Measurements from ENCODE around the gene TMOD1.
A peak's percentile ranks its signal among the peaks of the same experiment; 100 is the strongest.

The TMOD1 gene

DNA sequence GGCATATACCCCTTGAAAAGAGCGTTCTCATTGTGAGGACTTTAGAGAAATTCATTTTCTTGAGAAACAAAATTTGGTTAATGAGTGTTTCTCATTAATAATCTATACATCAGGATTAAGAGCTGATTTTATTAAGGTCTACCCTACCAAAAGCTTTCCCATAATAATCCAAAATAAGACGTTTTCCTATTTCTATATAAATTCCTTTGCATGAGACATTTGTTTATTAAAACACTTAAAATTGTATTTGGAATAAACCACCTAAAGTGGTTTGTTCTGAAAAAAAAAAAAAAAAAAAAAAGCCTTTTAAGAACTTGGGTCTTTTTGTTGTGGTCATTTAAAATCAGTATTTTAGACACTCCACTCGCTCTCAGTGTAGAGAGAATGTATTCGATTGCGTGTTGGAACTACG is 695 bp upstream of the TMOD1 start:
- Histone ChIP-seq H3K27me3 (ENCODE audit: control insufficient read depth in 1 of 2, insufficient read depth in 2 of 2, low read length in 2 of 2) (peaks cover 0 to 7% of the 10 kb centered on the region in 2 donors), H3K4me3 (ENCODE audit: low read depth in 1 of 2, low read length in 2 of 2) (peak overlapping the region; percentile 40 to 58)

DNA sequence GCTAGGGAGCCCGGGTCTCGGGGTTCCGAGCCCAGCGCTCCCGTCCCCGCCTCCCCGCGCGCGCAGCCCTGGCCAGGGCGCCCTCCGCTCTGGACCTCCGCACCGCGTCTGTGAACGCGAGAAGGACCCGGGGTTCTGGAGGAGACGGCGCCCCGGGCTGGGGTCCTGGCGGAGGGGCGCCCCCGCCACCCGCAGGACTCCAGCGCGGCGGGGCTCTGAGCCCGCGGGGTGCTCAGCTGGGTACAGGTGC is 431 bp downstream of the TMOD1 start:
- Histone ChIP-seq H3K36me3 (ENCODE audit: insufficient read depth, low read length) (no peaks in the 10 kb centered on the region), H3K4me1 (ENCODE audit: insufficient read depth, low read length) (peaks cover 35% of the 10 kb centered on the region), H3K4me3 (ENCODE audit: low read depth in 1 of 2, low read length in 2 of 2) (peak overlapping the region; percentile 67 to 81), H3K9me3 (ENCODE audit: low read length) (no peaks in the 10 kb centered on the region), H3K27me3 (ENCODE audit: control insufficient read depth in 1 of 2, insufficient read depth in 2 of 2, low read length in 2 of 2) (peaks cover 0 to 7% of the 10 kb centered on the region in 2 donors), H3K9ac (ENCODE audit: low read length) (peak overlapping the region; percentile 65), H3K27ac (ENCODE audit: low read depth, low read length) (peak overlapping the region; percentile 77)

More for the DNA sequence above, 695 bp upstream of the TMOD1 start:
- H3K9me3 ChIP-seq (ENCODE audit: low read length) = no peaks in the 10 kb centered on the region
- H3K27ac ChIP-seq (ENCODE audit: low read depth, low read length) = no peak overlapping the region
- peak overlapping the region; percentile 39 for H3K9ac ChIP-seq (ENCODE audit: low read length)
- peaks cover 6% of the 10 kb centered on the region for H3K36me3 ChIP-seq (ENCODE audit: insufficient read depth, low read length)
- peaks cover 35% of the 10 kb centered on the region for H3K4me1 ChIP-seq (ENCODE audit: insufficient read depth, low read length)

DNA sequence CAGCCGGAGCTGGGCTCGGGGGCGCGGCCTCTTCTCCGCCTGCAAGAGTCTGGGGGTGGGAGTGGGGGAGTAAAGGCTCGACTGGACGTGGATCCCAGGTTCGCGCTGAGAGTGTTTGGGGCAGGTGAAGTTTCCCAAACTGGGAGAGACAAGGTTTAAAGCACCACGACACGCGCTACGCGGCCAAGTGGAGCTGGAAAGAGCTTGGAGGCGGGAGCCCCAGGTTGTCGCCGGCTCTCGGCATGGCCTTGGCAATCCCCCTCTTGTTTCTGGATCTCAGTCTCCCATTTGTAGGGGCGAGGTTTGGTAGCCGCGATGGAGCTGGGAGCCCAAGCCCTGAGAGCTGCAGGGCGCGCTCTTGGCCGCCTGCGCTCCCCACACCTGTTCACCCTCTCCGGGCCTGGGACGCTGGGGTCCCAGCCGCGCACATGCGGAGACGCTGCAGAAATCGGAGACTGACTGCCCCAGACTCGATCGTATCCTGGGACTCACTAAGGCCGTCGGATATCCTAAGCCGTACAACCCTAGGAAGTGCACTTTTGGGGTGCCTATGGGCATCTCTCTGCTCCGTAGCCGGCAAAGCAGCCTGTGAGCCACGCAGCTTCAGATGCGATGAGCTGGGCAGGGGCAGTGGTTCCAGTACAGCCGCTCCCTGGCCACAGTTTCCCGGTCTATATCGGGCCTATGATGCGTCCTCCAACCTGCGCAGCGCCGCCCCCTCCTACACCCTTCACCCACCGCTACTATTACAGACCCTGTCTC is 937 bp downstream of the TMOD1 start:
- peaks cover 38% of the 10 kb centered on the region for H3K4me1 ChIP-seq (ENCODE audit: insufficient read depth, low read length)
- peak overlapping the region; percentile 65 for H3K9ac ChIP-seq (ENCODE audit: low read length)
- H3K36me3 ChIP-seq (ENCODE audit: insufficient read depth, low read length) = no peaks in the 10 kb centered on the region
- no peaks in the 10 kb centered on the region for H3K9me3 ChIP-seq (ENCODE audit: low read length)
- H3K4me3 ChIP-seq (ENCODE audit: low read depth in 1 of 2, low read length in 2 of 2) = peak overlapping the region; percentile 67 to 81
- H3K27me3 ChIP-seq (ENCODE audit: control insufficient read depth in 1 of 2, insufficient read depth in 2 of 2, low read length in 2 of 2) = peaks cover 0 to 7% of the 10 kb centered on the region in 2 donors
- H3K27ac ChIP-seq (ENCODE audit: low read depth, low read length) = peak overlapping the region; percentile 77

DNA sequence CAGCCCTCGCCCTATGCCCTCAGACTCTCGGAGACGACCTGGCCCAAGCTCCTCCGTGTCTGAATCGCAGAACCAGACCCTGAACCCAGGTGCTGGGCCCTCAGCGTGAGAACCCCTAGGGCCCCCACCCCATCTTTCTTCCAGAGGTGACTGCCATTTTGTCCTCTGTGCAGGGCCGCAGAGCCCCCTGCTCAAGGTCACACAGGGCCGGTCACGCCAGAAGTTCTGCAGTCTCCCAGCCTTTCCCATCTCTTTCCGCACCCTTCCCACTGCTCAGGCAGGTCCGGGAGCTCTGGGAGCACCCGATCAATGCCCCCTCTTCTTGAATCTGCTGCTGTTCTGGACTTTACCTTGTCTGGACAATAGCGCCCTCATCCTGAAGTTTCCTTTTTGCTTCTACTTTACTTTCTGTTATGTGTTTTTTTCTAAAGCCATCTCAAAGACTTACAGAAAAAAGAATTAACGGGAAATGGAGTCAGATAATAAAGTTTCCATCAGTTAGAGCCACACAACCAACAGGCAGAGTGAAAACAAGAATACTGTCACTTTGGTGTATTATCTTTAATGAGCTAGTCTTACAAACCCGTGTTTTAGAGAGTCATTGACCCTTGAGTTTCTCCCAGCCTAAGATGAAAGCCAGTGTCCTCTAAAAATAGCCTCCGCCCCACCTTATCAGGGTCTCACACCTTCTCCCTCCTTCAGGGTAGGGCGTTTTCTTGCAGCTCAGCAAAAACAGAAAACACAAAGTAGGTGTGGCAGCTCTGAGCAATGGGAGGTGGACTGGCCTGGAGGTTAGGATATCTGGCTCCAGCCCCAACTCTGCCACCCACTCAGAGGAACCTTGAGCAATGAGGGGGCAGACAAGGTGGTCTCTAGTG is 1.8 kb downstream of the TMOD1 start:
- Histone ChIP-seq H3K27ac (ENCODE audit: low read depth, low read length) (peak overlapping the region; percentile 36), H3K27me3 (ENCODE audit: control insufficient read depth in 1 of 2, insufficient read depth in 2 of 2, low read length in 2 of 2) (peaks cover 0 to 7% of the 10 kb centered on the region in 2 donors), H3K9me3 (ENCODE audit: low read length) (no peaks in the 10 kb centered on the region), H3K36me3 (ENCODE audit: insufficient read depth, low read length) (no peaks in the 10 kb centered on the region), H3K9ac (ENCODE audit: low read length) (peak overlapping the region; percentile 65), H3K4me1 (ENCODE audit: insufficient read depth, low read length) (peaks cover 41% of the 10 kb centered on the region), H3K4me3 (ENCODE audit: low read depth in 1 of 2, low read length in 2 of 2) (peak overlapping the region; percentile 67 to 81)

DNA sequence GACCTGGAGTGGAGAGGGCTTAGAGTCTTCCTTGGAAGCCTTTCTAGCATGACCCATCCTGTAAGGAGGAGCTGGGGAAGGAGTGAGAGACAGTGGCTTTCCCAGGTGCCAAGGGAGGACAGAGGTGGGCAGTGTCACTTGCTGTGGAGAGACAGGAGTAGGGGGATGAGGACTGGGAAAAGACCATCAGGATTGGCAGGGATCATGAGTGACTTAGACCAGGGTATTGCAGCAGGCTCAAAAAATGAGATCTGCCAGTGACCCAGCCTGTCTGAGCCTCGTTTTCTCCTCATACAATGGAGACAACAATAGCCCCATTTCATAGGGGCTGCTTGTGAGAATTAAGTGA is 2.4 kb downstream of the TMOD1 start:
- no peak overlapping the region for H3K9ac ChIP-seq (ENCODE audit: low read length)
- H3K4me3 ChIP-seq (ENCODE audit: low read depth in 1 of 2, low read length in 2 of 2) = peak overlapping the region in 1 of 2 donors; percentile 81
- no peaks in the 10 kb centered on the region for H3K36me3 ChIP-seq (ENCODE audit: insufficient read depth, low read length)
- H3K9me3 ChIP-seq (ENCODE audit: low read length) = no peaks in the 10 kb centered on the region
- H3K4me1 ChIP-seq (ENCODE audit: insufficient read depth, low read length) = peaks cover 41% of the 10 kb centered on the region
- H3K27me3 ChIP-seq (ENCODE audit: control insufficient read depth in 1 of 2, insufficient read depth in 2 of 2, low read length in 2 of 2) = peaks cover 0 to 7% of the 10 kb centered on the region in 2 donors
- no peak overlapping the region for H3K27ac ChIP-seq (ENCODE audit: low read depth, low read length)

DNA sequence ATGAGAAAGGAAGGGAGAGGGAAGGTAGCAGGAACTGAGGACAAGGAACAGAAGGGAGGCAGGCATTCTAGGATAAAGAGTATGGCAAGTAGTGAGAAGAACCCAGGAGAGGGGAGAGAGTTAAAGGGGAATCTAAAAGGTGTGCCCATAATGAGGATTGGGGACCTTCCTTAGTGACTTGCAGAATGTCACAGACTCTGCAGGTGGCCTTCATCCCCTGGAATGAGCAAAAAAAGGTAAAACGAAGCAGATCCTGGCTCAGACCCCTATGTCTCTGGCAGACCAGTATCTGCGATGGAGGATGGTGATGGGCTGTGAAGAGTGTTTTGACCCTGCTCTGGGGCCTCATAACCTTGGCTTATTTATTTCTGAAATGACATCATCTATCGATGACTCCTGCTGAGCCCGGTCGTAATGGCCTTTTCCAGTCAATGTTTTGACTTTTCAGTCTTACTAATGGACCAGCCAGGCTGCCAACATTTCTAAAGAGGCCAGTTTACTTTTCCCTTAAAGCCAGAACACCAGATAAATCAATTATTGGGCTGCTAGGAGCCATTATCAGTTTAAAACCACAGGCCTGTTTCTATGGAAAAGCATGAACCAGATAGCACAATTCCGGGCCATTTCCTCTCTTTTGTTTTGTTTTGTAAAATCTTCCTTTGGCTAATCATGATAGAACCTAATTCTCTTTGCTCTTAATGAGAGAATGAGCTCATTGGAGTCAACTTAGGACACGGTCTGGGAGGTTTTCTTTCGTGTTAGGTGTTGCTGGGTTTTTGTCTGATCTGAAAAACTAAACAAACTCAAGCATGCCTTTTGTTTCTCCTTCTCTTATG is 3.1 kb downstream of the TMOD1 start:
- peaks cover 41% of the 10 kb centered on the region for H3K4me1 ChIP-seq (ENCODE audit: insufficient read depth, low read length)
- H3K27me3 ChIP-seq (ENCODE audit: control insufficient read depth in 1 of 2, insufficient read depth in 2 of 2, low read length in 2 of 2) = peaks cover 0 to 7% of the 10 kb centered on the region in 2 donors
- no peak overlapping the region for H3K27ac ChIP-seq (ENCODE audit: low read depth, low read length)
- no peak overlapping the region for H3K9ac ChIP-seq (ENCODE audit: low read length)
- H3K9me3 ChIP-seq (ENCODE audit: low read length) = no peaks in the 10 kb centered on the region
- H3K4me3 ChIP-seq (ENCODE audit: low read depth in 1 of 2, low read length in 2 of 2) = peak overlapping the region in 1 of 2 donors; percentile 81
- H3K36me3 ChIP-seq (ENCODE audit: insufficient read depth, low read length) = no peaks in the 10 kb centered on the region

DNA sequence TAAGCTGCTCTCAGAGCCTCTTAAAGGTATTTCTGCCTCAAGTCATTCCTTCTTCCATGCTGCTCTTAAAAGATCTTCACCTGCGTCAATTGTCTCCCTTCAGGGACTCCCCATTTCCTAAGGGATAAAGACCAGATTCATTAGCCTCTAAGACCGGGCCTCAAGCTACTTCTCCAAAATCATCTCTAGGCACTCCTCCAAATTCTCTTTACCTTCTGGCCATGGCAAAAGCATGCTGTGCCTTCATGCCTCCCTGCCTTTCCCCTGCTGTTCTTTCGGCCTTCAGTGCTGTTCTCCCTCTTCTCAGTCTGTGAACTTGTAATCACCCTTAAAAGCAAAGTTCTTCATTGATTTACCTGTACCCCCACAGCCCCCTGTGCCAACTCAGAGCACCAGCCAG is 4.4 kb downstream of the TMOD1 start:
- H3K9ac ChIP-seq (ENCODE audit: low read length) = no peak overlapping the region
- H3K36me3 ChIP-seq (ENCODE audit: insufficient read depth, low read length) = no peaks in the 10 kb centered on the region
- H3K27me3 ChIP-seq (ENCODE audit: control insufficient read depth in 1 of 2, insufficient read depth in 2 of 2, low read length in 2 of 2) = peaks cover 0 to 7% of the 10 kb centered on the region in 2 donors
- no peak overlapping the region for H3K27ac ChIP-seq (ENCODE audit: low read depth, low read length)
- no peak overlapping the region for H3K4me3 ChIP-seq (ENCODE audit: low read depth in 1 of 2, low read length in 2 of 2)
- peaks cover 46% of the 10 kb centered on the region for H3K4me1 ChIP-seq (ENCODE audit: insufficient read depth, low read length)
- no peaks in the 10 kb centered on the region for H3K9me3 ChIP-seq (ENCODE audit: low read length)

DNA sequence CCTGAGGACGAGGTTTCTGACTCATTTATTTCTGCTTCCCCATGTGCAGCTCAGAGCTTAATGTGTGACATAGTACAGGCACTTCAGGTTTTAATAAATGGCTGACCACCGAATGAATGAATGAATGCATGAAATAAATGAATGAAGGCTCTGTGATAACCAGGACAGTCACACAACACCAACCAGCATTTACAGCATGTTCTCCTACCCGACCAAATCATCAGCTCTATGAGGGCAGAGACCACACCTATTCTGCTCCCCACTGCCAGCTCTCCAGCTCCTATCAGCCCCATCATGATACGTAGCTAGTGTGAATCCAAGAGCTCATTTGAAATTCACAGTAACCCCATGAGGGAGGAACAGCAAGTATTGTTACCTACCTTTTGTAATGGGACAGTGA is 4.8 kb downstream of the TMOD1 start:
- Histone ChIP-seq H3K4me3 (ENCODE audit: low read depth in 1 of 2, low read length in 2 of 2) (no peak overlapping the region), H3K27ac (ENCODE audit: low read depth, low read length) (no peak overlapping the region), H3K9me3 (ENCODE audit: low read length) (no peaks in the 10 kb centered on the region), H3K4me1 (ENCODE audit: insufficient read depth, low read length) (peaks cover 50% of the 10 kb centered on the region), H3K36me3 (ENCODE audit: insufficient read depth, low read length) (no peaks in the 10 kb centered on the region), H3K9ac (ENCODE audit: low read length) (no peak overlapping the region), H3K27me3 (ENCODE audit: control insufficient read depth in 1 of 2, insufficient read depth in 2 of 2, low read length in 2 of 2) (peaks cover 0 to 7% of the 10 kb centered on the region in 2 donors)

DNA sequence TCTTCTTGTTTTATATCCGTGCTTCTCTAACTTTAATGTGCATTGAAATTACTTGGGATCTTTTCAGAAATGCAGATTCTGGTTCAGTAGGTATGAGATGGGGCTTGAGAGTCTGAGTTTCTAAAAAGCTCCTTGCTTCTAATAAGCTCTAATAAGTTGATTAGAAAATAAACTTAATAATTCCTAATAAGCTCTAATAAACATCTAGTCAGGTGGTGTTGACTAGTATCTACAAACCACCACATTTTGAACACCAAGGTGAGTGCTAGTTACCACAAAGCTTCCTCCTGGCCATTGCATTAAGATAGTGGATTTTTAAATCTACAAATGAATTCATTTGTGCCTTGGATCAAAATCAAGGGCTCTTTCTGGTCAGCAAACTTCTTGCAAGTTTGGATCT is 5.3 kb downstream of the TMOD1 start:
- Histone ChIP-seq H3K27me3 (ENCODE audit: control insufficient read depth in 1 of 2, insufficient read depth in 2 of 2, low read length in 2 of 2) (peaks cover 0 to 7% of the 10 kb centered on the region in 2 donors), H3K9me3 (ENCODE audit: low read length) (no peaks in the 10 kb centered on the region), H3K4me3 (ENCODE audit: low read depth in 1 of 2, low read length in 2 of 2) (no peak overlapping the region), H3K9ac (ENCODE audit: low read length) (no peak overlapping the region), H3K36me3 (ENCODE audit: insufficient read depth, low read length) (peaks cover under 1% of the 10 kb centered on the region), H3K27ac (ENCODE audit: low read depth, low read length) (no peak overlapping the region), H3K4me1 (ENCODE audit: insufficient read depth, low read length) (peaks cover 52% of the 10 kb centered on the region)

DNA sequence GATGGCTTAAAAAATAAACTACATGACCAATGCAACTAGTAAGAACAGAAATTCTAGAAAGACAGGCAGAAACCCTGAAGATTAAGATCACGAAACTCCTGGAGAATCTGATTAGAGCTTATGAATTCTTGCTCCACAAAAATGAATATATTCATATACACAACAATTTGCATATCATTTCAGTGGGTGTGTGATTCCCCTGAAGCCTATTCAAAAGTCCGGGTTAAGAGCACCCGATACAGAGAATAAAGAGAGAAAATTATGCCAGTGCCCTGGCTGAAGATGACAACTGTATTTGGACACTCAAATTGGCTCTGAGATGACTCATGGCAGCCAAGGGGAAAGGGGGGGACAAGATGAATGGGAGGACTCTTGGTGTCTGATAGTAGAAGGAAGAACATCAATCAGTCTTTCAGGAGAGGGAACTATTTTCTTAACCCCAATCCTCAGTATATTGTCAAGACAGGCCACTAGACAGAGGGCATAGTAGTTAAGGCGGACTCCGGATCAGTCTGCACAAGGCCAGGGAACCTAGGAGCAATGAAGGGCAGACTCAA is 6.0 kb downstream of the TMOD1 start:
- H3K36me3 ChIP-seq (ENCODE audit: insufficient read depth, low read length) = peaks cover 3% of the 10 kb centered on the region
- peaks cover 0 to under 1% of the 10 kb centered on the region in 2 donors for H3K27me3 ChIP-seq (ENCODE audit: control insufficient read depth in 1 of 2, insufficient read depth in 2 of 2, low read length in 2 of 2)
- H3K4me1 ChIP-seq (ENCODE audit: insufficient read depth, low read length) = peaks cover 49% of the 10 kb centered on the region
- no peak overlapping the region for H3K27ac ChIP-seq (ENCODE audit: low read depth, low read length)
- H3K9ac ChIP-seq (ENCODE audit: low read length) = no peak overlapping the region
- no peaks in the 10 kb centered on the region for H3K9me3 ChIP-seq (ENCODE audit: low read length)
- no peak overlapping the region for H3K4me3 ChIP-seq (ENCODE audit: low read depth in 1 of 2, low read length in 2 of 2)

DNA sequence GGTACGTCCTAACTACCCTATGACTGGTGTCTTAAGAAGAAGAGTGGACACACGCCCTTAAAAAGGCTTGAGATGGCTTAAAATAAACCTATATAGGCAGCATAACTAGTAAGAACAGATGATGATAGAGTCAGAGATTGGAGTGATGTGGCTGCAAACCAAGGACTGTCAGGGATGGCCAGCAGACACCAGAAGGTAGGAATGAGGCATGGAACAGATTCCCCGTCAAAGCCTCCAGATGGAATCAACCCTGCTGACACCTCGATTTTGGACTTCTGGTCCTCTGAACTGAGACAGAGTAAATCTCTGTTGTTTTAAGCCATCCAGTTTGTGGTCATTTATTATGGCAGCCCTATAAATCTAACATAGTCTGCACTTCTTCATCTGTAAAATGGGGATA is 7.4 kb downstream of the TMOD1 start:
- Histone ChIP-seq H3K27me3 (ENCODE audit: control insufficient read depth in 1 of 2, insufficient read depth in 2 of 2, low read length in 2 of 2) (no peaks in the 10 kb centered on the region), H3K4me1 (ENCODE audit: insufficient read depth, low read length) (peaks cover 36% of the 10 kb centered on the region), H3K36me3 (ENCODE audit: insufficient read depth, low read length) (peaks cover 3% of the 10 kb centered on the region), H3K9ac (ENCODE audit: low read length) (no peak overlapping the region), H3K4me3 (ENCODE audit: low read depth in 1 of 2, low read length in 2 of 2) (no peak overlapping the region), H3K27ac (ENCODE audit: low read depth, low read length) (no peak overlapping the region), H3K9me3 (ENCODE audit: low read length) (no peaks in the 10 kb centered on the region)

Measured in muscle layer of colon (tissue), 2 donors.